Tibial nerve (tissue), 4 donors: ENCODE data around the gene JADE2.

ENCODE experiments used
- CTCF ChIP-seq, 5 experiments: fragments of 200-600 bp in 3 of 5; fragments of 450-650 bp in 2 of 5; sonication (generic) in 3 of 5; IDR thresholded peaks; one replicate each; pipeline ENCODE4 v1.5.1; 2016 to 2019; ENCODE audit warnings: antibody characterized with exemption in 5 of 5, mild to moderate bottlenecking in 3 of 5, moderate library complexity in 2 of 5
- EP300 ChIP-seq, 2 donors: sonication (generic); formaldehyde crosslinking; IDR thresholded peaks; one replicate each; pipeline ENCODE4 v1.6.1; 2017; ENCODE audit warnings: antibody characterized with exemption in 2 of 2, mild to moderate bottlenecking in 1 of 2

- TF ChIP-seq CTCF (IDR thresholded peaks at IDR 0.05) (no peak), EP300 (IDR thresholded peaks at IDR 0.05) (no peak)
These were observed 59.2 kb downstream of the JADE2 start for GRCh38 chr5:134584662-134585061.
